ENCODE measurements around the gene DRC3. TPM values are rescaled to one million over a fixed set of nuclear protein-coding genes. Genes with fewer than 3 reads are reported as not detected.

DRC3 gene
- total RNA-seq, 1 experiment from 2014 or later = 0.68 TPM

- Histone ChIP-seq H2BK12ac (ENCODE audit: insufficient read length, low read depth, low read length) (no peak overlapping the region), H4K20me1 (ENCODE audit: control insufficient read depth, insufficient read depth, insufficient read length) (no peaks in the 10 kb centered on the region), H2BK5ac (ENCODE audit: insufficient read length, low read length) (no peak overlapping the region), H3K9me3 (ENCODE audit: control insufficient read depth, low read depth, low read length) (no peaks in the 10 kb centered on the region), H2AK5ac (ENCODE audit: insufficient read length, low read length) (no peak overlapping the region), H3K4me2 (ENCODE audit: insufficient read depth, insufficient read length, low read length) (no peak overlapping the region), H3K27me3 (ENCODE audit: insufficient read depth, low read length) (no peaks in the 10 kb centered on the region), H3K27ac (ENCODE audit: insufficient read length, low read depth, low read length) (no peak overlapping the region), H2BK15ac (ENCODE audit: low read depth, low read length) (no peak overlapping the region), H3K4ac (ENCODE audit: low read depth, low read length) (no peak overlapping the region), H3K18ac (ENCODE audit: insufficient read length, low read depth, low read length) (no peak overlapping the region), H4K5ac (ENCODE audit: insufficient read length, low read depth, low read length) (no peak overlapping the region), H3K14ac (ENCODE audit: insufficient read depth, low read length) (no peak overlapping the region; the same call in 1 of the 2 replicates), H2BK20ac (ENCODE audit: low read depth, low read length, poor library complexity, severe bottlenecking) (no peak overlapping the region), H4K91ac (ENCODE audit: insufficient read length, low read depth, low read length) (no peak overlapping the region), H2AFZ (ENCODE audit: low read length) (no peak overlapping the region), H3K79me2 (ENCODE audit: insufficient read depth, low read length) (no peaks in the 10 kb centered on the region), H4K8ac (replicated peaks; ENCODE audit: insufficient read length, low read depth, low read length) (no peak overlapping the region), H3K56ac (ENCODE audit: insufficient read length, low read depth, low read length) (no peak overlapping the region), H3T11ph (ENCODE audit: low read length) (no peak overlapping the region), H3K4me1 (ENCODE audit: insufficient read depth, low read length) (no peaks in the 10 kb centered on the region; the same call in 1 of the 2 replicates), H3K23ac (ENCODE audit: insufficient read length, low read depth, low read length) (no peak overlapping the region), H3K23me2 (ENCODE audit: insufficient read length, low read depth, low read length, poor library complexity, severe bottlenecking) (no peaks in the 10 kb centered on the region), H3K79me1 (ENCODE audit: insufficient read depth, low read depth, low read length, poor library complexity, severe bottlenecking) (no peaks in the 10 kb centered on the region), H2BK120ac (ENCODE audit: low read depth, low read length, poor library complexity, severe bottlenecking) (no peak overlapping the region), H3K9ac (ENCODE audit: extremely low read depth, insufficient read length, low read length) (no peak overlapping the region)
- H3K4me1 Mint-ChIP-seq = peaks cover 27 to 31% of the 10 kb centered on the region in 2 experiments
- no peak for DNase-seq
- H3K27me3 Mint-ChIP-seq (ENCODE audit: low read depth) = no peaks in the 10 kb centered on the region
- H3K9me3 Mint-ChIP-seq = no peaks in the 10 kb centered on the region
- no CpG with 5 or more reads among the region's 3 CpGs for WGBS (ENCODE audit: extremely low coverage, insufficient read length, low lambda C conversion rate)
- TF ChIP-seq CTCF (conservative IDR thresholded peaks at IDR 0.05) = no peak
- H3K27ac Mint-ChIP-seq = peak overlapping the region in 2 of 3 experiments; percentile 15 to 45; a peak in 2 of 7 replicates
- no peaks in the 10 kb centered on the region for H3K36me3 Mint-ChIP-seq (ENCODE audit: insufficient read depth in 1 of 3, low read depth in 3 of 3)
- no peak overlapping the region for H3K4me3 Mint-ChIP-seq
Measured at GRCh38 chr17:17943281-17943984, 29.2 kb upstream of the DRC3 start.
